Uterus (tissue), 4 donors: ENCODE measurements around the gene KLHDC7B. TPM values are rescaled to one million over a fixed set of nuclear protein-coding genes. Genes with fewer than 3 reads are reported as not detected.

Source experiments
- DNase-seq, 2 donors: peaks; one replicate each; pipeline ENCODE4 v3.0.0-alpha.2; 2019 to 2020
- H3K27ac ChIP-seq, 2 donors: fragments of 200-600 bp; sonication (generic); 1 replicate in 1 of 2; 2 replicates in 1 of 2; pipeline ENCODE4 v1.5.1; 2016 to 2018
- H3K27me3 ChIP-seq, 2 donors: fragments of 200-600 bp; sonication (generic); one replicate each; pipeline ENCODE4 v1.5.1; 2018 to 2019; ENCODE audit warnings: control low read depth in 1 of 2
- H3K36me3 ChIP-seq, 2 donors: fragments of 200-600 bp; sonication (generic); one replicate each; pipeline ENCODE4 v1.5.1; 2019; ENCODE audit warnings: control low read depth in 1 of 2
- H3K4me1 ChIP-seq, 2 donors: fragments of 200-600 bp; sonication (generic); one replicate each; pipeline ENCODE4 v1.5.1; 2018 to 2019; ENCODE audit warnings: control low read depth in 1 of 2
- H3K4me3 ChIP-seq, 2 donors: fragments of 200-600 bp; sonication (generic); 1 replicate in 1 of 2; 2 replicates in 1 of 2; pipeline ENCODE4 v1.5.1; 2018 to 2019; ENCODE audit warnings: mild to moderate bottlenecking in 1 of 2
- H3K9me3 ChIP-seq, 2 donors: fragments of 200-600 bp; sonication (generic); one replicate each; pipeline ENCODE4 v1.5.1; 2019; ENCODE audit warnings: control low read depth in 1 of 2
- POLR2A ChIP-seq, 2 donors: fragments of 450-650 bp; IDR thresholded peaks; one replicate each; pipeline ENCODE4 v1.6.1; 2016; ENCODE audit warnings: antibody characterized with exemption in 2 of 2, mild to moderate bottlenecking in 1 of 2, moderate library complexity in 1 of 2
- intact Hi-C: fragments of 100-400 bp; cut with DNase I; formaldehyde crosslinking; loops from one replicate; pipeline ENCODE4 v1.15.1; 2023; ENCODE audit warnings: low total_unique reads
- total RNA-seq, 4 donors: library from RNA; depleted of rRNA in 3 of 4; stranded (reverse); fragments of >200 nt in 3 of 4; gene quantifications; one replicate each; pipeline versions ENCODE4 v1.1.0 to v1.2.4, GENCODE V29; 2014 to 2023
- TF ChIP-seq, protein P1 (sequence below), 4 experiments: fragments of 200-600 bp in 2 of 4; fragments of 450-650 bp in 2 of 4; sonication (generic) in 2 of 4; IDR thresholded peaks; one replicate each; pipeline ENCODE4 v1.5.1; 2016 to 2019; ENCODE audit warnings: antibody characterized with exemption in 4 of 4, mild to moderate bottlenecking in 2 of 4, moderate library complexity in 1 of 4
- donor health status: DM: yes; HTN: yes; CAD: no.

KLHDC7B gene
- total RNA-seq, 4 donors from 2014 or later, result not detected

DNA sequence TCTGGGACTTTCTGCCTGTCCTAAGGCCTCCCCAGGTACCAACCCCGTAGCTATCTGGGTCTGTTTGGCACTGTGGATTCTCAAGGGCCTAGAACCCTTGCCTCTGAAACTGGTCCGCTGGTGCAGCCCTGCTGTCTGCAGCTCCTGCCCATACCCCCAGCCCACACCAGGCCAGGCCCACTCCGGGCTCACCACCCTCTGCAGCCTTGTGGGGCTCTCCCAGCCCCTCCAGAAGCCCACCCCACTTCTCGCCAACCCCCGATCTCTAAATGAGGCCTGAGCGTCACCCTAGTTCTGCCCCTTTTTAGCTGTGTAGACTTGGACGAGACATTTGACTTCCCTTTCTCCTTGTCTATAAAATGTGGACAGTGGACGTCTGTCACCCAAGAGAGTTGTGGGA, 4.7 kb downstream of the KLHDC7B start:
- intact Hi-C loops, result loop anchor here (5.0 kb wide), 1 partner anchor 38 kb away; no protein-coding TSS in a partner anchor

GRCh38 chr22:50551160-50551752, 5.6 kb downstream of the KLHDC7B start:
- no peak for DNase-seq
- H3K36me3 ChIP-seq, result no peaks in the 10 kb centered on the region
- intact Hi-C loops, result loop anchor here (5.0 kb wide), 1 partner anchor 39 kb away; no protein-coding TSS in a partner anchor
- peaks cover 9 to 14% of the 10 kb centered on the region in 2 donors for H3K27me3 ChIP-seq
- H3K27ac ChIP-seq, result no peak overlapping the region
- TF ChIP-seq POLR2A (IDR thresholded peaks at IDR 0.05), result no peak
- TF ChIP-seq, protein P1, sequence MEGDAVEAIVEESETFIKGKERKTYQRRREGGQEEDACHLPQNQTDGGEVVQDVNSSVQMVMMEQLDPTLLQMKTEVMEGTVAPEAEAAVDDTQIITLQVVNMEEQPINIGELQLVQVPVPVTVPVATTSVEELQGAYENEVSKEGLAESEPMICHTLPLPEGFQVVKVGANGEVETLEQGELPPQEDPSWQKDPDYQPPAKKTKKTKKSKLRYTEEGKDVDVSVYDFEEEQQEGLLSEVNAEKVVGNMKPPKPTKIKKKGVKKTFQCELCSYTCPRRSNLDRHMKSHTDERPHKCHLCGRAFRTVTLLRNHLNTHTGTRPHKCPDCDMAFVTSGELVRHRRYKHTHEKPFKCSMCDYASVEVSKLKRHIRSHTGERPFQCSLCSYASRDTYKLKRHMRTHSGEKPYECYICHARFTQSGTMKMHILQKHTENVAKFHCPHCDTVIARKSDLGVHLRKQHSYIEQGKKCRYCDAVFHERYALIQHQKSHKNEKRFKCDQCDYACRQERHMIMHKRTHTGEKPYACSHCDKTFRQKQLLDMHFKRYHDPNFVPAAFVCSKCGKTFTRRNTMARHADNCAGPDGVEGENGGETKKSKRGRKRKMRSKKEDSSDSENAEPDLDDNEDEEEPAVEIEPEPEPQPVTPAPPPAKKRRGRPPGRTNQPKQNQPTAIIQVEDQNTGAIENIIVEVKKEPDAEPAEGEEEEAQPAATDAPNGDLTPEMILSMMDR (IDR thresholded peaks at IDR 0.05), result no peak
- no peaks in the 10 kb centered on the region for H3K9me3 ChIP-seq
- peaks cover 0 to 12% of the 10 kb centered on the region in 2 donors for H3K4me1 ChIP-seq
- H3K4me3 ChIP-seq, result no peak overlapping the region

More for the DNA sequence above, 4.7 kb downstream of the KLHDC7B start:
- H3K36me3 ChIP-seq, result no peaks in the 10 kb centered on the region
- no peaks in the 10 kb centered on the region for H3K9me3 ChIP-seq
- DNase-seq, result no peak
- no peak overlapping the region for H3K4me3 ChIP-seq
- H3K27me3 ChIP-seq, result peaks cover 13 to 14% of the 10 kb centered on the region in 2 donors
- H3K4me1 ChIP-seq, result peaks cover 0 to 12% of the 10 kb centered on the region in 2 donors
- no peak overlapping the region for H3K27ac ChIP-seq
- no peak for TF ChIP-seq POLR2A (IDR thresholded peaks at IDR 0.05)
- TF ChIP-seq, protein P1 (IDR thresholded peaks at IDR 0.05), result no peak

- intact Hi-C loops, result loop anchor here (5.0 kb wide), 1 partner anchor 41 kb away; no protein-coding TSS in a partner anchor
- H3K9me3 ChIP-seq, result no peaks in the 10 kb centered on the region
- H3K4me1 ChIP-seq, result peaks cover 0 to 7% of the 10 kb centered on the region in 2 donors
- no peaks in the 10 kb centered on the region for H3K36me3 ChIP-seq
- peaks cover 5 to 11% of the 10 kb centered on the region in 2 donors for H3K27me3 ChIP-seq
- TF ChIP-seq POLR2A (IDR thresholded peaks at IDR 0.05), result no peak
- TF ChIP-seq, protein P1 (IDR thresholded peaks at IDR 0.05), result no peak
- no peak overlapping the region for H3K27ac ChIP-seq
- DNase-seq, result no peak
- H3K4me3 ChIP-seq, result no peak overlapping the region
Observed at GRCh38 chr22:50553310-50553709, 7.6 kb downstream of the KLHDC7B start.

DNA sequence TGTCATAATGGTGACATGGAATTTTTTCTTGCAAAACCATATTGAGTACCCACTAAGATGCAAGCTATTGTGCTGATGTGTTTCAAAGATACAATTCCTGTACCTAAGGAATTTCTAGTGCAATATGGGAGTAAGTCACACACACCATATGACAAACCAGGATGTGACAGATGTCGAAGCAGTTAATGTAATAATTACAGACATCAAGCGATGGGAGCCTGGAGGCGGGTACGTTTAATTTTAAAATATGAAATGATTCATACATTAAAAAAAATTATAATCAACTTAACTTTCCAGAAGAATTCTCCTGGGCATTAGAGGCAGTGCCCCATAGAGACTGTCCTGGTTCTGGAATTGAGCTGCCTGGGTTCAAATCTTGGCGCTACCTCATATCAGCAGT, 11.0 kb downstream of the KLHDC7B start:
- H3K36me3 ChIP-seq, result no peaks in the 10 kb centered on the region

GRCh38 chr22:50560034-50560433, 14.3 kb downstream of the KLHDC7B start:
- TF ChIP-seq, protein P1 (IDR thresholded peaks at IDR 0.05), result no peak
- TF ChIP-seq POLR2A (IDR thresholded peaks at IDR 0.05), result no peak
- Histone ChIP-seq H3K27me3 (no peaks in the 10 kb centered on the region), H3K27ac (no peak overlapping the region), H3K9me3 (no peaks in the 10 kb centered on the region), H3K4me1 (no peaks in the 10 kb centered on the region), H3K36me3 (no peaks in the 10 kb centered on the region), H3K4me3 (no peak overlapping the region)
- DNase-seq, result no peak
- intact Hi-C loops, result no loop called here

More for the DNA sequence above, 11.0 kb downstream of the KLHDC7B start:
- Histone ChIP-seq H3K4me1 (no peaks in the 10 kb centered on the region), H3K27ac (no peak overlapping the region), H3K27me3 (no peaks in the 10 kb centered on the region), H3K9me3 (no peaks in the 10 kb centered on the region), H3K4me3 (no peak overlapping the region)
- DNase-seq, result no peak
- no peak for TF ChIP-seq POLR2A (IDR thresholded peaks at IDR 0.05)
- TF ChIP-seq, protein P1 (IDR thresholded peaks at IDR 0.05), result no peak
- intact Hi-C loops, result no loop called here
